Measurements from ENCODE around the gene TOM1L2. TPM values are rescaled to one million over a fixed set of nuclear protein-coding genes. Genes with fewer than 3 reads are reported as not detected.

The TOM1L2 gene
- total RNA-seq, 3 donors from 2014 or later (not counting 1 experiment from before 2014, with no cell fraction given), result 35.7 to 43.2 (median 35.7) TPM

DNA sequence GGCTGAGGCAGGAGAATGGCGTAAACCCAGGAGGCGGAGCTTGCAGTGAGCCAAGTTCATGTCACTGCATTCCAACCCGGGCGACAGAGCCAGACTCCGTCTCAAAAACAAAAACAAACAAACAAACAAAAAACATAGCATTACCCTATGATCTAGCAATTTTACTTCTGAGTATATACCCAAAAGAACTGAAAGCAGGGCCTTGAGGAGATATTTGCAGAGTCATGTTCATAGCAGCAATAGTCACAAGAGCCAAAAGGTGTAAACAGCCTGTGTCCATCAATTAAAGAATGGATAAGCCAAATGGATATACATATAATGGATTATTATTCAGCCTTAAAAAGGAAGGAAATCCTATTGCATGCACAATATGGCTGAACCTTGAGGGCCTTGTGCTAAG lies 63.1 kb downstream of the TOM1L2 start:
- ATAC-seq, result no peak
- peaks cover 5 to 9% of the 10 kb centered on the region in 2 donors for H3K4me1 Mint-ChIP-seq
- Histone ChIP-seq H3K27ac (ENCODE audit: low read length) (no peak overlapping the region), H3K27me3 (ENCODE audit: control insufficient read depth, insufficient read depth, low read length) (no peaks in the 10 kb centered on the region), H3K4me1 (ENCODE audit: control insufficient read depth, insufficient read depth, low read length) (no peaks in the 10 kb centered on the region), H3K9me3 (ENCODE audit: control insufficient read depth, insufficient read depth, low read length) (no peaks in the 10 kb centered on the region), H3K36me3 (ENCODE audit: control insufficient read depth, insufficient read depth, low read length) (peaks cover 2% of the 10 kb centered on the region), H3K4me3 (ENCODE audit: low read length) (no peak overlapping the region)
- no peak for DNase-seq
- H3K9me3 Mint-ChIP-seq, result no peaks in the 10 kb centered on the region
- TF ChIP-seq, protein P1, sequence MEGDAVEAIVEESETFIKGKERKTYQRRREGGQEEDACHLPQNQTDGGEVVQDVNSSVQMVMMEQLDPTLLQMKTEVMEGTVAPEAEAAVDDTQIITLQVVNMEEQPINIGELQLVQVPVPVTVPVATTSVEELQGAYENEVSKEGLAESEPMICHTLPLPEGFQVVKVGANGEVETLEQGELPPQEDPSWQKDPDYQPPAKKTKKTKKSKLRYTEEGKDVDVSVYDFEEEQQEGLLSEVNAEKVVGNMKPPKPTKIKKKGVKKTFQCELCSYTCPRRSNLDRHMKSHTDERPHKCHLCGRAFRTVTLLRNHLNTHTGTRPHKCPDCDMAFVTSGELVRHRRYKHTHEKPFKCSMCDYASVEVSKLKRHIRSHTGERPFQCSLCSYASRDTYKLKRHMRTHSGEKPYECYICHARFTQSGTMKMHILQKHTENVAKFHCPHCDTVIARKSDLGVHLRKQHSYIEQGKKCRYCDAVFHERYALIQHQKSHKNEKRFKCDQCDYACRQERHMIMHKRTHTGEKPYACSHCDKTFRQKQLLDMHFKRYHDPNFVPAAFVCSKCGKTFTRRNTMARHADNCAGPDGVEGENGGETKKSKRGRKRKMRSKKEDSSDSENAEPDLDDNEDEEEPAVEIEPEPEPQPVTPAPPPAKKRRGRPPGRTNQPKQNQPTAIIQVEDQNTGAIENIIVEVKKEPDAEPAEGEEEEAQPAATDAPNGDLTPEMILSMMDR (IDR thresholded peaks at IDR 0.05), result no peak
- H3K27me3 Mint-ChIP-seq (ENCODE audit: low read depth in 2 of 2), result no peaks in the 10 kb centered on the region
- no peak overlapping the region for H3K4me3 Mint-ChIP-seq
- H3K36me3 Mint-ChIP-seq, result no peaks in the 10 kb centered on the region
- intact Hi-C loops (cut with micrococcal nuclease), result no loop called here
- H3K27ac Mint-ChIP-seq, result no peak overlapping the region
- 97% methylated on average over 5 of the region's 5 CpGs for WGBS (ENCODE audit: insufficient coverage)

GRCh38 chr17:17907469-17907868 lies 64.7 kb downstream of the TOM1L2 start:
- Mint-ChIP-seq H3K27me3 (ENCODE audit: low read depth in 2 of 2) (no peaks in the 10 kb centered on the region), H3K4me3 (no peak overlapping the region), H3K27ac (no peak overlapping the region), H3K36me3 (no peaks in the 10 kb centered on the region), H3K4me1 (peaks cover 0 to 5% of the 10 kb centered on the region in 2 donors), H3K9me3 (no peaks in the 10 kb centered on the region)
- H3K9me3 ChIP-seq (ENCODE audit: control insufficient read depth, insufficient read depth, low read length), result no peaks in the 10 kb centered on the region
- intact Hi-C loops (cut with micrococcal nuclease), result no loop called here
- no peaks in the 10 kb centered on the region for H3K4me1 ChIP-seq (ENCODE audit: control insufficient read depth, insufficient read depth, low read length)
- 95% methylated on average over 2 of the region's 4 CpGs for WGBS (ENCODE audit: insufficient coverage)
- H3K4me3 ChIP-seq (ENCODE audit: low read length), result no peak overlapping the region
- no peak overlapping the region for H3K27ac ChIP-seq (ENCODE audit: low read length)
- TF ChIP-seq, protein P1 (IDR thresholded peaks at IDR 0.05), result no peak
- peaks cover 2% of the 10 kb centered on the region for H3K36me3 ChIP-seq (ENCODE audit: control insufficient read depth, insufficient read depth, low read length)
- no peaks in the 10 kb centered on the region for H3K27me3 ChIP-seq (ENCODE audit: control insufficient read depth, insufficient read depth, low read length)
- ATAC-seq (no peak), DNase-seq (no peak)

GRCh38 chr17:17906418-17907215 lies 65.6 kb downstream of the TOM1L2 start:
- Histone ChIP-seq H3K4me3 (ENCODE audit: low read length) (no peak overlapping the region), H3K27me3 (ENCODE audit: control insufficient read depth, insufficient read depth, low read length) (no peaks in the 10 kb centered on the region), H3K9me3 (ENCODE audit: control insufficient read depth, insufficient read depth, low read length) (no peaks in the 10 kb centered on the region), H3K4me1 (ENCODE audit: control insufficient read depth, insufficient read depth, low read length) (no peaks in the 10 kb centered on the region), H3K27ac (ENCODE audit: low read length) (no peak overlapping the region), H3K36me3 (ENCODE audit: control insufficient read depth, insufficient read depth, low read length) (peaks cover 2% of the 10 kb centered on the region)
- TF ChIP-seq, protein P1 (IDR thresholded peaks at IDR 0.05), result no peak
- Mint-ChIP-seq H3K9me3 (no peaks in the 10 kb centered on the region), H3K36me3 (no peaks in the 10 kb centered on the region), H3K27me3 (ENCODE audit: low read depth in 2 of 2) (no peaks in the 10 kb centered on the region), H3K27ac (no peak overlapping the region), H3K4me3 (no peak overlapping the region), H3K4me1 (peaks cover 0 to 5% of the 10 kb centered on the region in 2 donors)
- 92% methylated on average over 10 of the region's 10 CpGs for WGBS (ENCODE audit: insufficient coverage)
- intact Hi-C loops (cut with micrococcal nuclease), result no loop called here
- ATAC-seq (no peak), DNase-seq (no peak)

- Histone ChIP-seq H3K27me3 (ENCODE audit: control insufficient read depth, insufficient read depth, low read length) (no peaks in the 10 kb centered on the region), H3K4me3 (ENCODE audit: low read length) (no peak overlapping the region), H3K36me3 (ENCODE audit: control insufficient read depth, insufficient read depth, low read length) (peaks cover 2% of the 10 kb centered on the region), H3K27ac (ENCODE audit: low read length) (no peak overlapping the region), H3K9me3 (ENCODE audit: control insufficient read depth, insufficient read depth, low read length) (no peaks in the 10 kb centered on the region), H3K4me1 (ENCODE audit: control insufficient read depth, insufficient read depth, low read length) (no peaks in the 10 kb centered on the region)
- no peak for DNase-seq
- TF ChIP-seq, protein P1 (IDR thresholded peaks at IDR 0.05), result no peak
- Mint-ChIP-seq H3K36me3 (no peaks in the 10 kb centered on the region), H3K4me3 (no peak overlapping the region), H3K4me1 (peaks cover 0 to 5% of the 10 kb centered on the region in 2 donors), H3K27me3 (ENCODE audit: low read depth in 2 of 2) (no peaks in the 10 kb centered on the region), H3K9me3 (no peaks in the 10 kb centered on the region), H3K27ac (no peak overlapping the region)
- intact Hi-C loops (cut with micrococcal nuclease), result no loop called here
- ATAC-seq, result no peak
- 93% methylated on average over 5 of the region's 5 CpGs for WGBS (ENCODE audit: insufficient coverage)
Observed at GRCh38 chr17:17905036-17905320, 67.2 kb downstream of the TOM1L2 start.

Data from natural killer cell (primary cell).